ENCODE measurements around the gene GSKIP.

The GSKIP gene

GRCh38 chr14:96391293-96392118, 28.2 kb downstream of the GSKIP start (continued):
- TF ChIP-seq ZBTB6 (tag by site-specific recombination; IDR thresholded peaks at IDR 0.05) (no peak), ZNF660 (tag by site-specific recombination; IDR thresholded peaks at IDR 0.05) (0 out of 2 replicates have a peak, but pooled peaks have one; percentile 30), ZNF148 (tag by site-specific recombination; IDR thresholded peaks at IDR 0.05; ENCODE audit: borderline replicate concordance) (no peak), ZFHX2 (tag by site-specific recombination; conservative IDR thresholded peaks at IDR 0.05) (peak; percentile 61), ZFP3 (tag by site-specific recombination; IDR thresholded peaks at IDR 0.05; ENCODE audit: low read depth) (no peak), ZBTB48 (tag by site-specific recombination; IDR thresholded peaks at IDR 0.05) (peak; percentile 77; the same call in 1 of the 2 replicates), ZNF133 (tag by site-specific recombination; IDR thresholded peaks at IDR 0.05) (no peak), ZBTB10 (tag by site-specific recombination; IDR thresholded peaks at IDR 0.05) (no peak), SP7 (tag by site-specific recombination; IDR thresholded peaks at IDR 0.05) (peak; percentile 48; the same call in 1 of the 2 replicates), ZNF114 (tag by site-specific recombination; IDR thresholded peaks at IDR 0.05) (no peak), ZNF48 (tag by site-specific recombination; IDR thresholded peaks at IDR 0.05) (no peak), ZNF561 (tag by site-specific recombination; IDR thresholded peaks at IDR 0.05; ENCODE audit: borderline replicate concordance) (no peak; the same call in 1 of the 2 replicates), INSM2 (tag by site-specific recombination; IDR thresholded peaks at IDR 0.05) (no peak), ZNF777 (tag by site-specific recombination; IDR thresholded peaks at IDR 0.05; ENCODE audit: borderline replicate concordance) (0 out of 2 replicates have a peak, but pooled peaks have one; percentile 27), ZNF785 (tag by site-specific recombination; IDR thresholded peaks at IDR 0.05) (no peak), KLF8 (tag by site-specific recombination; IDR thresholded peaks at IDR 0.05) (peak; percentile 97), ZNF670 (tag by site-specific recombination; IDR thresholded peaks at IDR 0.05; ENCODE audit: low read depth) (no peak), ZNF423 (tag by site-specific recombination; IDR thresholded peaks at IDR 0.05) (peak; percentile 84), ZNF292 (tag by site-specific recombination; IDR thresholded peaks at IDR 0.05; ENCODE audit: borderline replicate concordance, low read depth) (no peak), SP2 (tag by site-specific recombination; IDR thresholded peaks at IDR 0.05) (peak; percentile 81), ZNF518A (tag by site-specific recombination; conservative IDR thresholded peaks at IDR 0.05; ENCODE audit: low read depth) (no peak), ZSCAN30 (tag by site-specific recombination; IDR thresholded peaks at IDR 0.05) (peak; percentile 74), ZNF626 (tag by site-specific recombination; IDR thresholded peaks at IDR 0.05) (no peak), ZNF530 (tag by site-specific recombination; IDR thresholded peaks at IDR 0.05; ENCODE audit: low read depth) (no peak), WT1 (tag by site-specific recombination; IDR thresholded peaks at IDR 0.05) (no peak; the same call in 1 of the 2 replicates), ZNF202 (tag by site-specific recombination; IDR thresholded peaks at IDR 0.05; ENCODE audit: borderline replicate concordance) (no peak), ZNF623 (tag by site-specific recombination; IDR thresholded peaks at IDR 0.05) (no peak)
